Neural cell (in vitro differentiated cells): Measurements from ENCODE around the gene ESYT2. TPM values are rescaled to one million over a fixed set of nuclear protein-coding genes. Genes with fewer than 3 reads are reported as not detected.

ENCODE experiments used
- H2AFZ ChIP-seq: fragments of 200-600, 300-800 bp; sonication (generic), shearing (Covaris generic); 2 replicates; pipeline ENCODE4 v1.6.0; 2014; ENCODE audit warnings: low read depth, mild to moderate bottlenecking, antibody characterized with exemption, low read length, moderate library complexity
- H3F3A ChIP-seq: fragments of 200-600 bp; shearing (Covaris generic); 2 replicates; pipeline ENCODE4 v1.6.1; 2016; ENCODE audit warnings: mild to moderate bottlenecking, moderate library complexity, mixed read lengths, antibody characterized with exemption, low read length; ENCODE audit not compliant: insufficient read depth, poor library complexity, severe bottlenecking
- H3K27ac ChIP-seq: fragments of 200-600, 300-800 bp; sonication (generic), shearing (Covaris generic); 2 replicates; pipeline ENCODE4 v1.5.1; 2014; ENCODE audit warnings: mild to moderate bottlenecking, low read length, moderate library complexity
- H3K27me3 ChIP-seq: fragments of 300-800, 200-600 bp; sonication (generic), shearing (Covaris generic); 2 replicates; pipeline ENCODE4 v1.6.0; 2014; ENCODE audit warnings: mild to moderate bottlenecking, low read depth, low read length, moderate library complexity; ENCODE audit not compliant: insufficient read depth
- H3K36me3 ChIP-seq: fragments of 300-800, 200-600 bp; sonication (generic), shearing (Covaris generic); 2 replicates; pipeline ENCODE4 v1.5.1; 2014; ENCODE audit warnings: mild to moderate bottlenecking, antibody characterized with exemption, low read length, moderate library complexity; ENCODE audit not compliant: insufficient read depth
- H3K4me2 ChIP-seq: fragments of 300-800, 200-600 bp; sonication (generic), shearing (Covaris generic); 2 replicates; pipeline ENCODE4 v1.6.0; 2014; ENCODE audit warnings: mild to moderate bottlenecking, low read length
- H3K4me3 ChIP-seq: fragments of 300-800, 200-600 bp; sonication (generic), shearing (Covaris generic); 2 replicates; pipeline ENCODE4 v1.5.1; 2014; ENCODE audit warnings: mild to moderate bottlenecking, low read length, moderate library complexity
- H3K79me2 ChIP-seq: fragments of 200-600 bp; shearing (Covaris generic); replicated peaks from 2 replicates; pipeline ENCODE4 v1.6.0; 2014; ENCODE audit warnings: mild to moderate bottlenecking, low read length, moderate library complexity; ENCODE audit not compliant: insufficient read depth
- H3K9ac ChIP-seq: fragments of 300-800, 200-600 bp; sonication (generic), shearing (Covaris generic); 2 replicates; pipeline ENCODE4 v1.6.1; 2016; ENCODE audit warnings: mild to moderate bottlenecking, low read length, mixed read lengths
- H3K9me2 ChIP-seq: fragments of 200-600 bp; shearing (Covaris generic); 2 replicates; pipeline ENCODE4 v1.6.1; 2016; ENCODE audit warnings: mild to moderate bottlenecking, low read length, mixed read lengths; ENCODE audit not compliant: insufficient read depth
- H3K9me3 ChIP-seq: fragments of 200-600, 300-800 bp; sonication (generic), shearing (Covaris generic); 2 replicates; pipeline ENCODE4 v1.6.1; 2016; ENCODE audit warnings: mild to moderate bottlenecking, mixed run types, low read length, moderate library complexity, mixed read lengths
- H4K20me1 ChIP-seq: fragments of 200-600 bp; shearing (Covaris generic); 2 replicates; pipeline ENCODE4 v1.6.1; 2016; ENCODE audit warnings: mild to moderate bottlenecking, mixed run types; ENCODE audit not compliant: insufficient read depth
- EP300 ChIP-seq: fragments of 450-650 bp; conservative IDR thresholded peaks from 2 replicates; pipeline ENCODE4 v1.6.1; 2014; ENCODE audit warnings: antibody characterized with exemption, mild to moderate bottlenecking, moderate library complexity; ENCODE audit not compliant: poor library complexity, severe bottlenecking
- EZH2 ChIP-seq: fragments of 200-600, 300-800 bp; shearing (Covaris generic), sonication (generic); IDR thresholded peaks from 2 replicates; pipeline ENCODE4 v1.6.1; 2014; ENCODE audit warnings: antibody characterized with exemption, low read length, borderline replicate concordance, mild to moderate bottlenecking; ENCODE audit not compliant: insufficient read depth, poor library complexity, severe bottlenecking
- MXI1 ChIP-seq: fragments of 450-650 bp; conservative IDR thresholded peaks from 2 replicates; pipeline ENCODE4 v1.6.1; 2014; ENCODE audit warnings: antibody characterized with exemption, mild to moderate bottlenecking; ENCODE audit not compliant: poor library complexity, severe bottlenecking
- POLR2AphosphoS5 ChIP-seq: IDR thresholded peaks from 2 replicates; pipeline ENCODE4 v1.6.1; 2012
- RAD21 ChIP-seq: fragments of 450-650 bp; conservative IDR thresholded peaks from 2 replicates; pipeline ENCODE4 v1.6.1; 2014; ENCODE audit warnings: antibody characterized with exemption, mild to moderate bottlenecking, moderate library complexity
- SMC3 ChIP-seq: fragments of 450-650 bp; conservative IDR thresholded peaks from 2 replicates; pipeline ENCODE4 v1.6.1; 2014; ENCODE audit warnings: antibody characterized with exemption, mild to moderate bottlenecking, moderate library complexity; ENCODE audit not compliant: poor library complexity
- TAF1 ChIP-seq: IDR thresholded peaks from 2 replicates; pipeline ENCODE4 v1.6.1; 2012; ENCODE audit warnings: low read depth
- polyA plus RNA-seq: library from polyadenylated mRNA; depleted of rRNA; stranded (reverse); fragments of >200 nt; gene quantifications from 2 replicates; pipeline ENCODE4 v1.2.3, GENCODE V29; 2014
- TF ChIP-seq, protein P1 (sequence below): fragments of 450-650 bp; IDR thresholded peaks from 2 replicates; pipeline ENCODE4 v1.5.1; 2014; ENCODE audit warnings: antibody characterized with exemption, mild to moderate bottlenecking, moderate library complexity; ENCODE audit not compliant: poor library complexity, severe bottlenecking
- TF ChIP-seq, protein P2 (sequence below): IDR thresholded peaks from 2 replicates; pipeline ENCODE4 v1.6.1; 2012; ENCODE audit warnings: borderline replicate concordance

Gene ESYT2
- polyA plus RNA-seq, 1 donor from 2014 or later = 23.8 TPM

DNA sequence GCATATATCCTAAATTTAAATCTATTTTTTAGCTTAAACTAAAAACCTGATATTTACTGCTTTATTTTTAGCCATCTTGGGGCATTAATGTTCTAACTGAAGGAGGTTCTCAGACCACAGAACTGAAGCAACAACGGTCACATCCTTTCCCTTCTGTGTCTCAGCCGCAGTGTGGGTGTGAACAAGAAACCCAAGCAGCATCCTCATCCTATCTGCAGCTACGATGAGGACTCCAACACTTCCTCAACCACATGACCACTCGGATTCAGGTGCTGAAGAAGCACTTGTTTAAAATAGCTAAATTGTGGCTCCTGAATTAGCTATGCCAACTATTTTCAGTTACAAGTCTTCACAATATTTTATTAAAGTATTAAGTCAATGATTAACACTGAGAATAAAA is 5.3 kb downstream of the ESYT2 start:
- H3K79me2 ChIP-seq = peaks cover 38% of the 10 kb centered on the region

DNA sequence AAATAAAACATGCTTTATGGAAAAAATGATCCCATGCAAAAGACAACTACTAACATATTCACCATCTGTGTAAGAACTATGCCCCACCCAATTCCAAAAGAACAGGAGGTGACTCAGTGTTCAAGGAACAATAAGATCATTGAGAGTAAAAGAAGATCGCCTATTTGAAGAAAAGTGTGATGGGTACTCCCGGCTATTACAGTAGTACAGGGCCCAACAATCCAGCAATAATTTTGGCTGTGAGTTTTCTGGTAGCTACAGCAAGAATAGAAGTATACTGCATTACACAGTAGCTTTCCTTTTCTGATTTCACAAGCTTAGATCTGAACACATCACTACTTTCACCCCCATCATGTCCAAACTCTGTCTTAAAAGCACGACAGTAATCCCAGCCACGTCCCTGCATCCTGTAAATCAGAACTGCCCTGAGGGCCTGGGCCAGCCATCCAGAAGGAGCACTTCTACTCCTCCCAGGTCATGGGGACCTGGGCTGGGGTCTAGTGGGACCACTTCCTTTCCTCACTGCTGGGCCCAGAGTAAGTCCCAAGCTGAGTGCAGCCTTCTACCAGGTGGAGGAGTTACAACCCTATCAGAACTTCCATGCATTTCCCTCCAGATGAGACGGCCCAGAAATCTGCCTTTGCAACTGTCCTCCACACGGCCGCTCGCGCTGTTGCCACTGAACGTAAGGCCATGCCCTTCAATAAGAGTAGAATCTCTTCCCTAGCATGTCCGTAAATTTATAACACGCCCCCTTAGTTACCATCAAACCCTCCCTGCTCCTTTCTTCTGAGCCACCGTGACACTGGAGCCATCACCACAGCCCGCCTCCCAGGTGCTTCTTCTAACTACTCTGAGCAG is 7.9 kb downstream of the ESYT2 start:
- H3K27ac ChIP-seq = no peak overlapping the region
- H3K9ac ChIP-seq = no peak overlapping the region
- H3K36me3 ChIP-seq = no peaks in the 10 kb centered on the region
- H3K4me3 ChIP-seq = no peak overlapping the region
- no peaks in the 10 kb centered on the region for H3K27me3 ChIP-seq
- H3K4me2 ChIP-seq = no peak overlapping the region
- no peaks in the 10 kb centered on the region for H3F3A ChIP-seq
- no peaks in the 10 kb centered on the region for H3K9me2 ChIP-seq
- H4K20me1 ChIP-seq = no peaks in the 10 kb centered on the region
- no peak overlapping the region for H2AFZ ChIP-seq
- TF ChIP-seq EP300 (no peak), RAD21 (no peak), SMC3 (no peak), EZH2 (no peak), MXI1 (no peak), POLR2AphosphoS5 (no peak), TAF1 (no peak)
- TF ChIP-seq, protein P1, sequence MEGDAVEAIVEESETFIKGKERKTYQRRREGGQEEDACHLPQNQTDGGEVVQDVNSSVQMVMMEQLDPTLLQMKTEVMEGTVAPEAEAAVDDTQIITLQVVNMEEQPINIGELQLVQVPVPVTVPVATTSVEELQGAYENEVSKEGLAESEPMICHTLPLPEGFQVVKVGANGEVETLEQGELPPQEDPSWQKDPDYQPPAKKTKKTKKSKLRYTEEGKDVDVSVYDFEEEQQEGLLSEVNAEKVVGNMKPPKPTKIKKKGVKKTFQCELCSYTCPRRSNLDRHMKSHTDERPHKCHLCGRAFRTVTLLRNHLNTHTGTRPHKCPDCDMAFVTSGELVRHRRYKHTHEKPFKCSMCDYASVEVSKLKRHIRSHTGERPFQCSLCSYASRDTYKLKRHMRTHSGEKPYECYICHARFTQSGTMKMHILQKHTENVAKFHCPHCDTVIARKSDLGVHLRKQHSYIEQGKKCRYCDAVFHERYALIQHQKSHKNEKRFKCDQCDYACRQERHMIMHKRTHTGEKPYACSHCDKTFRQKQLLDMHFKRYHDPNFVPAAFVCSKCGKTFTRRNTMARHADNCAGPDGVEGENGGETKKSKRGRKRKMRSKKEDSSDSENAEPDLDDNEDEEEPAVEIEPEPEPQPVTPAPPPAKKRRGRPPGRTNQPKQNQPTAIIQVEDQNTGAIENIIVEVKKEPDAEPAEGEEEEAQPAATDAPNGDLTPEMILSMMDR = no peak
- H3K9me3 ChIP-seq = no peaks in the 10 kb centered on the region
- peaks cover 37% of the 10 kb centered on the region for H3K79me2 ChIP-seq

More for the DNA sequence above, 5.3 kb downstream of the ESYT2 start:
- no peaks in the 10 kb centered on the region for H3K9me3 ChIP-seq
- H3K27me3 ChIP-seq = no peaks in the 10 kb centered on the region
- no peaks in the 10 kb centered on the region for H4K20me1 ChIP-seq
- H3F3A ChIP-seq = peaks cover 3% of the 10 kb centered on the region
- no peak overlapping the region for H2AFZ ChIP-seq
- no peak overlapping the region for H3K9ac ChIP-seq
- H3K27ac ChIP-seq = no peak overlapping the region
- H3K9me2 ChIP-seq = no peaks in the 10 kb centered on the region
- TF ChIP-seq, protein P1 = no peak
- TF ChIP-seq SMC3 (no peak), TAF1 (no peak), POLR2AphosphoS5 (no peak), EZH2 (no peak), EP300 (no peak), RAD21 (no peak)
- TF ChIP-seq, protein P2, sequence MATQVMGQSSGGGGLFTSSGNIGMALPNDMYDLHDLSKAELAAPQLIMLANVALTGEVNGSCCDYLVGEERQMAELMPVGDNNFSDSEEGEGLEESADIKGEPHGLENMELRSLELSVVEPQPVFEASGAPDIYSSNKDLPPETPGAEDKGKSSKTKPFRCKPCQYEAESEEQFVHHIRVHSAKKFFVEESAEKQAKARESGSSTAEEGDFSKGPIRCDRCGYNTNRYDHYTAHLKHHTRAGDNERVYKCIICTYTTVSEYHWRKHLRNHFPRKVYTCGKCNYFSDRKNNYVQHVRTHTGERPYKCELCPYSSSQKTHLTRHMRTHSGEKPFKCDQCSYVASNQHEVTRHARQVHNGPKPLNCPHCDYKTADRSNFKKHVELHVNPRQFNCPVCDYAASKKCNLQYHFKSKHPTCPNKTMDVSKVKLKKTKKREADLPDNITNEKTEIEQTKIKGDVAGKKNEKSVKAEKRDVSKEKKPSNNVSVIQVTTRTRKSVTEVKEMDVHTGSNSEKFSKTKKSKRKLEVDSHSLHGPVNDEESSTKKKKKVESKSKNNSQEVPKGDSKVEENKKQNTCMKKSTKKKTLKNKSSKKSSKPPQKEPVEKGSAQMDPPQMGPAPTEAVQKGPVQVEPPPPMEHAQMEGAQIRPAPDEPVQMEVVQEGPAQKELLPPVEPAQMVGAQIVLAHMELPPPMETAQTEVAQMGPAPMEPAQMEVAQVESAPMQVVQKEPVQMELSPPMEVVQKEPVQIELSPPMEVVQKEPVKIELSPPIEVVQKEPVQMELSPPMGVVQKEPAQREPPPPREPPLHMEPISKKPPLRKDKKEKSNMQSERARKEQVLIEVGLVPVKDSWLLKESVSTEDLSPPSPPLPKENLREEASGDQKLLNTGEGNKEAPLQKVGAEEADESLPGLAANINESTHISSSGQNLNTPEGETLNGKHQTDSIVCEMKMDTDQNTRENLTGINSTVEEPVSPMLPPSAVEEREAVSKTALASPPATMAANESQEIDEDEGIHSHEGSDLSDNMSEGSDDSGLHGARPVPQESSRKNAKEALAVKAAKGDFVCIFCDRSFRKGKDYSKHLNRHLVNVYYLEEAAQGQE = no peak
- H3K36me3 ChIP-seq = no peaks in the 10 kb centered on the region
- H3K4me3 ChIP-seq = no peak overlapping the region
- no peak overlapping the region for H3K4me2 ChIP-seq
